SK-N-SH treated with all-trans-retinoic acid at 6 μM for 48 hours (cell line): Measurements from ENCODE around the gene CDK14.

Experiments
- ATAC-seq: fragments of 200-7000 bp; cut with Tn5 transposase; 3 replicates; pipeline ENCODE4 v1.9.1; 2020; ENCODE audit warnings: mild to moderate bottlenecking, moderate library complexity
- ARNTL ChIP-seq: fragments of 450-650 bp; formaldehyde crosslinking; IDR thresholded peaks from 2 replicates; pipeline ENCODE4 v1.5.0; 2020; ENCODE audit warnings: low read depth, mild to moderate bottlenecking, moderate library complexity, borderline replicate concordance
- BACH2 ChIP-seq: fragments of 250-450 bp; sonication (Bioruptor Pico); IDR thresholded peaks from 2 replicates; pipeline ENCODE4 v1.9.0; 2021; ENCODE audit warnings: mild to moderate bottlenecking, borderline replicate concordance
- CREB5 ChIP-seq: fragments of 250-450 bp; sonication (Bioruptor Pico); IDR thresholded peaks from 2 replicates; pipeline ENCODE4 v1.5.1; 2020; ENCODE audit warnings: low read depth, mild to moderate bottlenecking, moderate library complexity
- CSDC2 ChIP-seq: fragments of 250-450 bp; sonication (Bioruptor Pico); IDR thresholded peaks from 2 replicates; pipeline ENCODE4 v1.5.0; 2020; ENCODE audit warnings: mild to moderate bottlenecking, moderate library complexity
- ESRRG ChIP-seq: fragments of 250-450 bp; sonication (Bioruptor Pico); IDR thresholded peaks from 2 replicates; pipeline ENCODE4 v1.6.1; 2021; ENCODE audit warnings: mild to moderate bottlenecking
- GLIS3 ChIP-seq: fragments of 250-450 bp; sonication (Bioruptor Pico); IDR thresholded peaks from 2 replicates; pipeline ENCODE4 v1.5.0; 2020; ENCODE audit warnings: mild to moderate bottlenecking, moderate library complexity
- ISL1 ChIP-seq: fragments of 250-450 bp; sonication (Bioruptor Pico); IDR thresholded peaks from 2 replicates; pipeline ENCODE4 v2.1.2; 2022; ENCODE audit warnings: mild to moderate bottlenecking, moderate library complexity
- OSR1 ChIP-seq: fragments of 250-450 bp; sonication (Bioruptor Pico); IDR thresholded peaks from 2 replicates; pipeline ENCODE4 v1.8.0; 2022; ENCODE audit warnings: moderate library complexity, mild to moderate bottlenecking, inconsistent platforms
- POU6F1 ChIP-seq: fragments of 250-450 bp; sonication (Bioruptor Pico); IDR thresholded peaks from 2 replicates; pipeline ENCODE4 v1.8.0; 2021; ENCODE audit warnings: low read depth, mild to moderate bottlenecking, moderate library complexity, borderline replicate concordance
- PPARA ChIP-seq: fragments of 250-450 bp; sonication (Bioruptor Pico); IDR thresholded peaks from 2 replicates; pipeline ENCODE4 v1.5.0; 2020; ENCODE audit warnings: mild to moderate bottlenecking, borderline replicate concordance
- RARB ChIP-seq: fragments of 250-450 bp; sonication (Bioruptor Pico); IDR thresholded peaks from 2 replicates; pipeline ENCODE4 v1.8.0; 2021; ENCODE audit warnings: mild to moderate bottlenecking, moderate library complexity
- SNAI2 ChIP-seq: fragments of 250-450 bp; sonication (Bioruptor Pico); IDR thresholded peaks from 2 replicates; pipeline ENCODE4 v1.5.0; 2020; ENCODE audit warnings: mild to moderate bottlenecking, moderate library complexity
- TCF4 ChIP-seq: fragments of 250-450 bp; sonication (Bioruptor Pico); IDR thresholded peaks from 2 replicates; pipeline ENCODE4 v1.8.0; 2021; ENCODE audit warnings: mild to moderate bottlenecking, moderate library complexity, borderline replicate concordance
- TOX ChIP-seq: fragments of 250-450 bp; sonication (Bioruptor Pico); IDR thresholded peaks from 2 replicates; pipeline ENCODE4 v1.8.0; 2021; ENCODE audit warnings: mild to moderate bottlenecking, moderate library complexity, borderline replicate concordance
- TSHZ2 ChIP-seq: fragments of 250-450 bp; sonication (Bioruptor Pico); IDR thresholded peaks from 2 replicates; pipeline ENCODE4 v1.5.0; 2020; ENCODE audit warnings: mild to moderate bottlenecking, moderate library complexity
- ZC3H10 ChIP-seq: fragments of 250-450 bp; sonication (Bioruptor Pico); IDR thresholded peaks from 2 replicates; pipeline ENCODE4 v1.5.1; 2021; ENCODE audit warnings: mild to moderate bottlenecking, moderate library complexity
- ZFP3 ChIP-seq: fragments of 250-450 bp; sonication (Bioruptor Pico); IDR thresholded peaks from 2 replicates; pipeline ENCODE4 v1.5.0; 2020; ENCODE audit warnings: mild to moderate bottlenecking, moderate library complexity
- ZNF565 ChIP-seq: fragments of 450-650 bp; formaldehyde crosslinking; conservative IDR thresholded peaks from 2 replicates; pipeline ENCODE4 v1.5.0; 2020; ENCODE audit warnings: low read depth, mild to moderate bottlenecking, moderate library complexity
- ZNF70 ChIP-seq: fragments of 450-650 bp; formaldehyde crosslinking; IDR thresholded peaks from 2 replicates; pipeline ENCODE4 v1.5.0; 2020; ENCODE audit warnings: mild to moderate bottlenecking, moderate library complexity
- ZNF8 ChIP-seq: fragments of 450-650 bp; formaldehyde crosslinking; IDR thresholded peaks from 2 replicates; pipeline ENCODE4 v1.5.0; 2020; ENCODE audit warnings: mild to moderate bottlenecking, moderate library complexity
- TF ChIP-seq, protein P1 (sequence below): fragments of 250-450 bp; sonication (Bioruptor Pico); IDR thresholded peaks from 2 replicates; pipeline ENCODE4 v1.5.1; 2021; ENCODE audit warnings: mild to moderate bottlenecking, moderate library complexity
- TF ChIP-seq, protein P2 (sequence below): fragments of 250-450 bp; sonication (Bioruptor Pico); IDR thresholded peaks from 2 replicates; pipeline ENCODE4 v1.8.0; 2020; ENCODE audit warnings: mild to moderate bottlenecking, moderate library complexity, borderline replicate concordance

The CDK14 gene

GRCh38 chr7:91128683-91129348, 532.7 kb downstream of the CDK14 start:
- no peak for TF ChIP-seq ARNTL (CRISPR knock-in tag)
- TF ChIP-seq TOX (CRISPR knock-in tag) = no peak
- TF ChIP-seq, protein P1, sequence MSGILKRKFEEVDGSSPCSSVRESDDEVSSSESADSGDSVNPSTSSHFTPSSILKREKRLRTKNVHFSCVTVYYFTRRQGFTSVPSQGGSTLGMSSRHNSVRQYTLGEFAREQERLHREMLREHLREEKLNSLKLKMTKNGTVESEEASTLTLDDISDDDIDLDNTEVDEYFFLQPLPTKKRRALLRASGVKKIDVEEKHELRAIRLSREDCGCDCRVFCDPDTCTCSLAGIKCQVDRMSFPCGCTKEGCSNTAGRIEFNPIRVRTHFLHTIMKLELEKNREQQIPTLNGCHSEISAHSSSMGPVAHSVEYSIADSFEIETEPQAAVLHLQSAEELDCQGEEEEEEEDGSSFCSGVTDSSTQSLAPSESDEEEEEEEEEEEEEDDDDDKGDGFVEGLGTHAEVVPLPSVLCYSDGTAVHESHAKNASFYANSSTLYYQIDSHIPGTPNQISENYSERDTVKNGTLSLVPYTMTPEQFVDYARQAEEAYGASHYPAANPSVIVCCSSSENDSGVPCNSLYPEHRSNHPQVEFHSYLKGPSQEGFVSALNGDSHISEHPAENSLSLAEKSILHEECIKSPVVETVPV (CRISPR knock-in tag) = no peak
- no peak for TF ChIP-seq ZFP3 (CRISPR knock-in tag)
- TF ChIP-seq POU6F1 (CRISPR knock-in tag) = no peak
- no peak for TF ChIP-seq RARB (CRISPR knock-in tag)
- no peak for TF ChIP-seq PPARA
- TF ChIP-seq ESRRG (CRISPR knock-in tag) = no peak
- no peak for TF ChIP-seq ZNF565 (CRISPR knock-in tag)
- no peak for TF ChIP-seq TSHZ2
- no peak for TF ChIP-seq TCF4
- TF ChIP-seq GLIS3 = no peak
- no peak for TF ChIP-seq ZNF70 (CRISPR knock-in tag)
- no peak for TF ChIP-seq ISL1 (CRISPR knock-in tag)
- TF ChIP-seq BACH2 = no peak
- no peak for TF ChIP-seq OSR1 (CRISPR knock-in tag)
- no peak for TF ChIP-seq CSDC2 (CRISPR knock-in tag)
- no peak for TF ChIP-seq ZC3H10 (CRISPR knock-in tag)
- TF ChIP-seq, protein P2, sequence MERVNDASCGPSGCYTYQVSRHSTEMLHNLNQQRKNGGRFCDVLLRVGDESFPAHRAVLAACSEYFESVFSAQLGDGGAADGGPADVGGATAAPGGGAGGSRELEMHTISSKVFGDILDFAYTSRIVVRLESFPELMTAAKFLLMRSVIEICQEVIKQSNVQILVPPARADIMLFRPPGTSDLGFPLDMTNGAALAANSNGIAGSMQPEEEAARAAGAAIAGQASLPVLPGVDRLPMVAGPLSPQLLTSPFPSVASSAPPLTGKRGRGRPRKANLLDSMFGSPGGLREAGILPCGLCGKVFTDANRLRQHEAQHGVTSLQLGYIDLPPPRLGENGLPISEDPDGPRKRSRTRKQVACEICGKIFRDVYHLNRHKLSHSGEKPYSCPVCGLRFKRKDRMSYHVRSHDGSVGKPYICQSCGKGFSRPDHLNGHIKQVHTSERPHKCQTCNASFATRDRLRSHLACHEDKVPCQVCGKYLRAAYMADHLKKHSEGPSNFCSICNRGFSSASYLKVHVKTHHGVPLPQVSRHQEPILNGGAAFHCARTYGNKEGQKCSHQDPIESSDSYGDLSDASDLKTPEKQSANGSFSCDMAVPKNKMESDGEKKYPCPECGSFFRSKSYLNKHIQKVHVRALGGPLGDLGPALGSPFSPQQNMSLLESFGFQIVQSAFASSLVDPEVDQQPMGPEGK (CRISPR knock-in tag) = no peak
- TF ChIP-seq CREB5 (CRISPR knock-in tag) = no peak
- no peak for ATAC-seq

GRCh38 chr7:91135300-91135699, 539.2 kb downstream of the CDK14 start:
- TF ChIP-seq SNAI2 (CRISPR knock-in tag) = no peak
- ATAC-seq = no peak

GRCh38 chr7:91135703-91136430, 539.7 kb downstream of the CDK14 start:
- no peak for ATAC-seq
- TF ChIP-seq GLIS3 = no peak
- no peak for TF ChIP-seq RARB (CRISPR knock-in tag)
- no peak for TF ChIP-seq ZNF8 (CRISPR knock-in tag)
- no peak for TF ChIP-seq CSDC2 (CRISPR knock-in tag)
- no peak for TF ChIP-seq POU6F1 (CRISPR knock-in tag)
